BJ (cell line): ENCODE measurements around the gene CSRNP2. TPM values are rescaled to one million over a fixed set of nuclear protein-coding genes. Genes with fewer than 3 reads are reported as not detected.

Experiments
- CTCF ChIA-PET: fragments of 350-600 bp; formaldehyde crosslinking; extraction: SDS; loops from one replicate; lab custom pipeline; 2021; ENCODE audit warnings: antibody characterized with exemption, inconsistent platforms; lab: Yijun Ruan, JAX
- POLR2A ChIA-PET: fragments of 300-600 bp; sonication (Branson Sonifier 250); formaldehyde crosslinking; extraction: SDS; loops from one replicate; lab custom pipeline; 2021; ENCODE audit warnings: antibody characterized with exemption; lab: Charles Lee
- DNase-seq: peaks from one replicate; pipeline ENCODE4 v3.0.0-alpha.2; 2011; ENCODE audit warnings: low read depth
- H3K27me3 ChIP-seq: 2 replicates; pipeline ENCODE4 v1.6.0; 2011; ENCODE audit warnings: low read length; ENCODE audit not compliant: control insufficient read depth, insufficient read depth
- H3K36me3 ChIP-seq: 2 replicates; pipeline ENCODE4 v1.5.1; 2011; ENCODE audit warnings: low read length; ENCODE audit not compliant: control insufficient read depth, insufficient read depth
- H3K4me3 ChIP-seq: 2 replicates; pipeline ENCODE4 v1.5.1; 2011; ENCODE audit warnings: low read depth, mild to moderate bottlenecking, control low read depth, low read length
- polyA plus RNA-seq: library from polyadenylated mRNA; depleted of rRNA; stranded (reverse); fragments of >200 nt; gene quantifications from 2 replicates; pipeline ENCODE4 v1.2.3, GENCODE V29; 2011
- TF ChIP-seq, protein P1 (sequence below): IDR thresholded peaks from 2 replicates; pipeline ENCODE4 v1.5.1; 2011; ENCODE audit warnings: low read depth, mild to moderate bottlenecking, control low read depth, inconsistent platforms, low read length, moderate library complexity; ENCODE audit not compliant: insufficient read depth

CSRNP2 gene
- polyA plus RNA-seq, 1 experiment, result 21.0 TPM

DNA sequence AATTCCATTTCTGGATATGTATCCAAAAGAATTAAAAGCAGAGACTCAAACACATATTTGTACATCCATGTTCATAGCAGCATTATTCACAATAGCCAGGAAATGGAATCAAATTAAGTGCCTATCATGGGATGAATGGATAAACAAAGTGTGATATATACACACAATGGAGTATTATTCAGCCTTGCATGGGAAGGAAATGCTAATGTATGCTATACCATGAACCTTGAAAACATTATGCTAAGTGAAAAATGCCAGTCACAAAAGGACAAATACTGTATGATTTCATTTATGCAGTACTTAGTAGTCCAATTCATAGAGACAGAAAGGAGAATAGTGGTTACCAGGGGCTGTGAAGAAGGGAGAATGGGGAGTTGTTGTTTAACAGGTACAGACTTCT lies 32.1 kb upstream of the CSRNP2 start:
- no peak for DNase-seq
- Histone ChIP-seq H3K27me3 (no peaks in the 10 kb centered on the region), H3K36me3 (no peaks in the 10 kb centered on the region; the same call in none of the 2 replicates), H3K4me3 (no peak overlapping the region)
- CTCF ChIA-PET, result no interaction called here
- TF ChIP-seq, protein P1, sequence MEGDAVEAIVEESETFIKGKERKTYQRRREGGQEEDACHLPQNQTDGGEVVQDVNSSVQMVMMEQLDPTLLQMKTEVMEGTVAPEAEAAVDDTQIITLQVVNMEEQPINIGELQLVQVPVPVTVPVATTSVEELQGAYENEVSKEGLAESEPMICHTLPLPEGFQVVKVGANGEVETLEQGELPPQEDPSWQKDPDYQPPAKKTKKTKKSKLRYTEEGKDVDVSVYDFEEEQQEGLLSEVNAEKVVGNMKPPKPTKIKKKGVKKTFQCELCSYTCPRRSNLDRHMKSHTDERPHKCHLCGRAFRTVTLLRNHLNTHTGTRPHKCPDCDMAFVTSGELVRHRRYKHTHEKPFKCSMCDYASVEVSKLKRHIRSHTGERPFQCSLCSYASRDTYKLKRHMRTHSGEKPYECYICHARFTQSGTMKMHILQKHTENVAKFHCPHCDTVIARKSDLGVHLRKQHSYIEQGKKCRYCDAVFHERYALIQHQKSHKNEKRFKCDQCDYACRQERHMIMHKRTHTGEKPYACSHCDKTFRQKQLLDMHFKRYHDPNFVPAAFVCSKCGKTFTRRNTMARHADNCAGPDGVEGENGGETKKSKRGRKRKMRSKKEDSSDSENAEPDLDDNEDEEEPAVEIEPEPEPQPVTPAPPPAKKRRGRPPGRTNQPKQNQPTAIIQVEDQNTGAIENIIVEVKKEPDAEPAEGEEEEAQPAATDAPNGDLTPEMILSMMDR, result no peak
- POLR2A ChIA-PET, result no interaction called here

DNA sequence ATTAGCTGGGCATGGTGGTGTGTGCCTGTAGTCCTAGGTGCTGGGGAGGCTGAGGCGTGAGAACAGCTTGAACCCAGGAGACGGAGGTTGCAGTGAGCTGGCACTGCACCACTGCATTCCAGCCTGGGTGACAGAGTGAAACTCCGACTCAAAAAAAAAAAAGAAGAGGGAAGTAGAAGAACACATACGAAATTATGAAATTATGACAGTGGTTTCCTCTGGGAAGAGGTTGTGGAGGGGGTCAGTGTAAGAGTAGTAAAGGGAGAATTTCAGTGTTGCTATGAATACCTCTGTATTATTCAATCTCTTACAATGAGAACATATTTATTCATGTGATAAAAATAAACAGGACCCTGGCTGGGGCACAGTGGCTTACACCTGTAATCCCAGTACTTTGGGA lies 24.7 kb upstream of the CSRNP2 start:
- no peak for DNase-seq
- TF ChIP-seq, protein P1, result no peak
- ChIA-PET CTCF (no interaction called here), POLR2A (no interaction called here)
- Histone ChIP-seq H3K27me3 (no peaks in the 10 kb centered on the region), H3K36me3 (peaks cover 4% of the 10 kb centered on the region), H3K4me3 (no peak overlapping the region)

DNA sequence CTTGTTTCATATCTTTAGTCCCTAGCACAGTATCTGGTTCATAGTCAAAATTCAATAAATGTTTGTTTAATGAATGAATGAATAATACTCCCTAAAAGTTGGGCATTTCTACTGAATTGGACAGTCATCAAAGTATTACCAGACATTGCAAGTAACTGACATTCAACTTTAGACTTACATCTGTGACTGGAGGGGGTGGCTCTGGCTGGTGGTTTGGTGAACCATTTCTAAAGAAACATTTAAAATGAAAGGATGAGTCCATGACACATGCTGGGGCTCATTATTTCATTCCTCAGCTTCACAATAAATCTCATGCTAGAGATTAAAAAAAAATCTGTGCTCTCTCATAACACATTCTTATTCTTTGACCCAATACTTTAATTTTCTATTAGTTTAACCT lies 20.6 kb upstream of the CSRNP2 start:
- TF ChIP-seq, protein P1, result no peak
- H3K27me3 ChIP-seq, result no peaks in the 10 kb centered on the region
- ChIA-PET CTCF (no interaction called here), POLR2A (no interaction called here)
- H3K4me3 ChIP-seq, result no peak overlapping the region
- no peak for DNase-seq
- H3K36me3 ChIP-seq, result peaks cover 8% of the 10 kb centered on the region

DNA sequence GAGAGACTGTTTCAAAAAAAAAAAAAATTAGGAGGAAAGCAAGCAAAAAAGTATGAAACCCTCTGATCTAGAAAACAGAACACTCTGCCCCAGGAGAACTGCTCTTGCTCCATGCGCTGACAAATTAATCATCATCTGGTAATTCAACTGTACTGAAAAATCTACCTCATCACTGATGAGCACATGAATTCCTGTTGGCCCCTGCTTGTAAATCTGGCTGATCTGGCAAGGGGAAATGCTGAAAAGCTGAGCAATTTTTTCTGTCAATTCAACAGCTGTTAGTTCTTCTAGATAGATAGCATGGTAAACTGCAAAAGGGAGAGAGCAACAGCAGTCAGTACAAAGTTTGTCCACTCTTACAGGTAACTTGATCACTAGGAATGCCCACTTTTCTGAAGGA lies 15.2 kb upstream of the CSRNP2 start:
- no peaks in the 10 kb centered on the region for H3K27me3 ChIP-seq
- H3K4me3 ChIP-seq, result no peak overlapping the region
- DNase-seq, result no peak
- POLR2A ChIA-PET, result no interaction called here
- peaks cover 9% of the 10 kb centered on the region for H3K36me3 ChIP-seq
- TF ChIP-seq, protein P1, result no peak
- CTCF ChIA-PET, result no interaction called here

DNA sequence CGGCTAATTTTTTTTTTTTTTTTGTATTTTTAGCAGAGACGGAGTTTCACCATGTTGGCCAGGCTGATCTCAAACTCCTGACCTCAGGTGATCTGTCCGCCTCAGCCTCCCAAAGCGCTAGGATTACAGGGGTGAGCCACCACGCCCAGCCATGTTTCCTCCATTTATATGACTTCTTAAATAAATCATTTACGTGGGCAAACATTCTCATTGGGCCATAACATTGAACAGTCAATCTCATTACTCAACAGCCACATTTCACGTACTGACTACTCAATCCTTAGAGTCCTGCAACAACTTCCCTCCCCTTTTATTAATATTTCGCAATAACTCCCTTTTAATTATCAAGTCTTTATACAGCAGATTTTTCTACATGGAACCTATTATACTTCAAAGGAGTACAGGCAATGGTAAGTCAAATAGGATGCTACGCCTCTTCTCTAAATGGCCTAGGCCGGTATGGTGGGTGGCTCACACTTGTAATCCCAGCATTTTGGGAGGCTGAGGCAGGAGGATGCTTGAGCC lies 7.4 kb upstream of the CSRNP2 start:
- TF ChIP-seq, protein P1, result no peak
- POLR2A ChIA-PET, result no interaction called here
- DNase-seq, result no peak
- Histone ChIP-seq H3K27me3 (no peaks in the 10 kb centered on the region), H3K36me3 (peaks cover 3% of the 10 kb centered on the region), H3K4me3 (no peak overlapping the region)
- CTCF ChIA-PET, result no interaction called here
